Dendritic cell treated with granulocyte-macrophage colony-stimulating factor and Interleukin-4, amounts not matched to agents 40 ng/mL and 50 ng/mL, for 4 days (primary cell): ENCODE data around the gene LCN10.

Source experiments
- H3K27ac Mint-ChIP-seq: one replicate; pipeline ENCODE4 v1.8.0; 2022; ENCODE audit warnings: mild to moderate bottlenecking, mixed read lengths
- H3K27me3 Mint-ChIP-seq: one replicate; pipeline ENCODE4 v1.8.0; 2022; ENCODE audit warnings: mild to moderate bottlenecking, mixed read lengths
- H3K36me3 Mint-ChIP-seq: one replicate; pipeline ENCODE4 v1.8.0; 2022; ENCODE audit warnings: low read depth, mixed read lengths
- H3K4me1 Mint-ChIP-seq: one replicate; pipeline ENCODE4 v1.8.0; 2022; ENCODE audit warnings: low read depth, mixed read lengths
- H3K4me3 Mint-ChIP-seq: one replicate; pipeline ENCODE4 v1.8.0; 2022; ENCODE audit warnings: mild to moderate bottlenecking, moderate library complexity, mixed read lengths
- H3K9me3 Mint-ChIP-seq: one replicate; pipeline ENCODE4 v1.8.0; 2022; ENCODE audit warnings: mixed read lengths
- intact Hi-C: fragments of 100-400 bp; cut with micrococcal nuclease; formaldehyde crosslinking; loops from one replicate; pipeline ENCODE4 v1.15.0; 2022

The LCN10 gene

DNA sequence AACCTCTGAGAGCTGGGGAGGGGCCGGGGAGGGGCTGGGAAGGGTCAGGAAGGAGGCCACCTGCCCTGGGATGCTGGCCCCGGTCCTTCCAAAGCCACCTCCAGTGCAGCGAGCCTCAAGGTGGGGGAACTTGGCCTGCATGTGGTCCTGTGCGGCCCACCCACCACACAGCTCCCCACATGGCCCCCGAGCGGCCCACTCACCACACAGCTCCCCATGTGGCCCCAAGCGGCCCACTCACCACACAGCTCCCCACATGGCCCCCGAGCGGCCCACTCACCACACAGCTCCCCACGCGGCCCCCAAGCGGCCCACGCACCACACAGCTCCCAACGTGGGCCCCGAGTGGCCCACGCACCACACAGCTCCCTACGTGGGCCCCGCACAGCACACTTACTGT lies 2.0 kb upstream of the LCN10 start:
- Mint-ChIP-seq H3K36me3 (no peaks in the 10 kb centered on the region), H3K27me3 (peaks cover 80% of the 10 kb centered on the region), H3K4me3 (no peak overlapping the region), H3K4me1 (peaks cover 20% of the 10 kb centered on the region), H3K9me3 (no peaks in the 10 kb centered on the region), H3K27ac (no peak overlapping the region)
- intact Hi-C loops, result no loop called here

DNA sequence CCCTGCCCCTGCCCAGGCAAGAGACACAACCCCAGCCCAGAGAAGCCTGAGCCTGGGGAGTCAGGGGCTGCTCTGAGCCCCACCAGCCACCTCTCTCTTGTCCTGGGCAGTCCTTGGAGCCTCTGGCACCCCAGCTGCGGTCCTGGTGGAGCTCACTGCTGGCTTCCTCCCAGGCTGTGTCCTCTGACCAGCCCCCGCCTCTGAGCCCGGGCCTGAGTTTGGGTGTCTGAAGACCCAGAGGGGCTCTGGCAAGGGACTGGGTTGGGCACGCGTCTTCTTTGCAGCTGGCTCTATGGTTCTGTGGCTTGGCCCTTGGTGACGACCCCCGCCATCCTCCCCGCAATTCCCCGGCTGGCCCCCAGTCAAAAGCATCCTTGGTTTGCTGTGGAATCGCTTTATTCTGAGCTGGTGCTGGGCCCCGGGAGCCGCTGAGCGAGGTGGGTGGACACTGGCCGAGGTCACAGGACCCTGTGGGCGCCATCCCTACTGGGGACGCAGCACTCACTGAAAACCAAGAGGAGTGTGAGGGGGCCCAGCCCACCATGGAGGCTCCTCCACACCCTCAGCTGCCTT lies 985 bp upstream of the LCN10 start:
- H3K4me1 Mint-ChIP-seq, result peaks cover 15% of the 10 kb centered on the region
- H3K4me3 Mint-ChIP-seq, result no peak overlapping the region
- no peaks in the 10 kb centered on the region for H3K36me3 Mint-ChIP-seq
- H3K27me3 Mint-ChIP-seq, result peaks cover 77% of the 10 kb centered on the region
- no peaks in the 10 kb centered on the region for H3K9me3 Mint-ChIP-seq
- no peak overlapping the region for H3K27ac Mint-ChIP-seq
- intact Hi-C loops, result no loop called here

DNA sequence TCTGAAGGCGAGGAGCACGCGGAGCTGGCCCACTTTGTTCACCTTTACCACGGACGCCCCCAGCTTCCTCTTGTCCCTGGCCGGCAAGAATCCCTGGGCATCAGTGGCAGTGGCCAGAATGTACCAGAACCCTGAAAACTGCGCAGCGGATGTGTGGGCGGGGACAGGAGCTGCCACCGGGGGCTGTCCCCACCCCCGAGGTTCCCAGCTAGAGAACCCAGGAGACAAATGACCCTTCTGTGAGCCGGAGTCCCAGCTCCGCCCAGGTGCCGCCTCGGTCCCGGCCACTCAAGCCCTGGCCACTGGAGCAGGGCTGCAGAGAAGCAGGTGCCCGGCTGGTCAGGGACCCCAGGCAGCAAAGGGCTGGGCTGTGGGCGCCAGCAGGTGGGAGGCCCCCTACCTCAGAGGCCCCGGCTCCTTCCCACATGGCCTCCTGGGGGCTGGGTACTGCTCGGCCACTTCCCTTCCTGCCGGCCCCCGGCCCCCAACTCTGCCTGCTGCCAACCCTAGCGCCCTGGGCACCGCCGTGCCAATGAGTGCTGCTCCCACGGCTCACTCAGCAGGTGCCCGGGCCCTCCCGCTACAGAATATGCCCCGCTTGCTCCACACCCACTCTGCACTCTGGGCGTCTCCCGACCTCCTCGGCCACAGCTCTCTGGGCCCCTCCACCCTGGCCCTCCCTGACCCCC lies 713 bp downstream of the LCN10 start:
- peaks cover 70% of the 10 kb centered on the region for H3K27me3 Mint-ChIP-seq
- H3K4me3 Mint-ChIP-seq, result no peak overlapping the region
- no peaks in the 10 kb centered on the region for H3K36me3 Mint-ChIP-seq
- intact Hi-C loops, result no loop called here
- no peak overlapping the region for H3K27ac Mint-ChIP-seq
- no peaks in the 10 kb centered on the region for H3K9me3 Mint-ChIP-seq
- H3K4me1 Mint-ChIP-seq, result peaks cover 11% of the 10 kb centered on the region

DNA sequence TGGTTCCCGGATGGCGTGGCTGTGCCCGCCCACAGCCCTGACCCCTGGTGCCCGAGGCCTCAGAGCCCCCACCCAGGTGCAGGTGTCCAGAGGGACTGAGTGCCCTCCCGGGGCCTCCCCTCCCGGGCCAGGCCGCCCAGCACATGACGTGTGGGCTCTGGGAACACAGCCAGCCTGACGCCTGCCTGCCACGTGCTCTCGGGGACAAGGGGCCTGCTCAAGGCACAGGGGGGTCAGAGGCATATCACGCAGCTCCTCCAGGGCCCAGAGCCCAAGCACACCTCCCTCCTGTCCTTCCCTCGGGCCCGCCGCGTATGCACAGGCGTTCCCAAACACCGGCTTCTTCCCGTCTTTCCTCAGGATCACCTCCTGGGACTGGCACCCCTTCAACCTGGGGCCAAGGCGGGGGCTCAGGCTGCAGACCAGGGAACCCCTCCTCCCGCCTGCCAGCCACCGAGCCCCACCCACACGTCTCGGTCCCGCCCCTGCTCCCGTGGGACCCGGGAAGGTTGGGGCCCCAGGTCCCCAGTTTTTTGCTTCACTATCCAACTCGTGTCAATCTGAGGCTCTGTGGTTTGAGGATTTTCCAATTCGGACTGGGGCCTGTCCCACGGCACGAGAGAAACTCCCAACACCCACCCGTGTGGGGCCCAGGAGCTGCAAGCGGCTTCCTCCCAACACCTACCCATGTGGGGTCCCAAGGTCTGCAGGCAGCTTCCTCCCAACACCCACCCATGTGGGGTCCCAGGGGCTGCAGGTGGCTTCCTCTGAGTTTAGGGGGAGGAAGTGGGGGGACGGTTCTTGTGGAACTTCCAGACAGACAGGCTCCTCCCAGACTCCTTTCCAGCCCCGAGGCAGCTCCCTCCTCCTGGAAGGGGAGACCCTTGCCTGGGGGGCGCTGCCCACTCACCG lies 1.5 kb downstream of the LCN10 start:
- H3K27ac Mint-ChIP-seq, result no peak overlapping the region
- H3K4me1 Mint-ChIP-seq, result peaks cover 11% of the 10 kb centered on the region
- no peak overlapping the region for H3K4me3 Mint-ChIP-seq

GRCh38 chr9:136740491-136740890 lies 2.2 kb downstream of the LCN10 start:
- intact Hi-C loops, result no loop called here
- H3K4me1 Mint-ChIP-seq, result peaks cover 11% of the 10 kb centered on the region
- H3K27me3 Mint-ChIP-seq, result peaks cover 59% of the 10 kb centered on the region
- no peak overlapping the region for H3K27ac Mint-ChIP-seq
- no peaks in the 10 kb centered on the region for H3K36me3 Mint-ChIP-seq
- H3K9me3 Mint-ChIP-seq, result no peaks in the 10 kb centered on the region
- no peak overlapping the region for H3K4me3 Mint-ChIP-seq

More for the DNA sequence above, 1.5 kb downstream of the LCN10 start:
- Mint-ChIP-seq H3K9me3 (no peaks in the 10 kb centered on the region), H3K36me3 (no peaks in the 10 kb centered on the region), H3K27me3 (peaks cover 65% of the 10 kb centered on the region)
- intact Hi-C loops, result no loop called here

GRCh38 chr9:136740069-136740468 lies 2.7 kb downstream of the LCN10 start:
- H3K9me3 Mint-ChIP-seq, result no peaks in the 10 kb centered on the region
- H3K36me3 Mint-ChIP-seq, result no peaks in the 10 kb centered on the region
- peaks cover 11% of the 10 kb centered on the region for H3K4me1 Mint-ChIP-seq
- no peak overlapping the region for H3K4me3 Mint-ChIP-seq
- no peak overlapping the region for H3K27ac Mint-ChIP-seq
- intact Hi-C loops, result no loop called here
- peaks cover 57% of the 10 kb centered on the region for H3K27me3 Mint-ChIP-seq

DNA sequence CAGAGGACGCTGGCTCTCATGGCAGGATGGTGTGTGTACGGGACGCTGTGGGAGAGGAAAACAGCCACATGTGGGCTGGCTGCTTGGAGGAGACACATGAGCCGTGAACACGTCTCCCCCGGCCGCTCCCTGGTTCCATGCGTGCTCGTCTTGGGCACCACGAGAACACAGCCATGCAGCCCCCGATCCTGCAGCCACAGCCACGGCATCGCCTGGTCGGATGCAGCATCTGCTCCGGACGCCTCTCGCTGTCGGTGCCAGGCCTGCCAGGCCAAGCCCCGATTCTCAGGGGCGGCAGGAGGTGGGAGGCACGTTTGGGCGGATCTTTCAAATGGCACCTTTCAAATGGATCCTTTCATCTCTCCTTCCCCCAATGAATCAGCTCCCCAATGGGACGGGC lies 3.2 kb downstream of the LCN10 start:
- no peaks in the 10 kb centered on the region for H3K36me3 Mint-ChIP-seq
- peaks cover 11% of the 10 kb centered on the region for H3K4me1 Mint-ChIP-seq
- H3K27me3 Mint-ChIP-seq, result peaks cover 56% of the 10 kb centered on the region
- H3K27ac Mint-ChIP-seq, result no peak overlapping the region
- no peak overlapping the region for H3K4me3 Mint-ChIP-seq
- H3K9me3 Mint-ChIP-seq, result no peaks in the 10 kb centered on the region
- intact Hi-C loops, result no loop called here

DNA sequence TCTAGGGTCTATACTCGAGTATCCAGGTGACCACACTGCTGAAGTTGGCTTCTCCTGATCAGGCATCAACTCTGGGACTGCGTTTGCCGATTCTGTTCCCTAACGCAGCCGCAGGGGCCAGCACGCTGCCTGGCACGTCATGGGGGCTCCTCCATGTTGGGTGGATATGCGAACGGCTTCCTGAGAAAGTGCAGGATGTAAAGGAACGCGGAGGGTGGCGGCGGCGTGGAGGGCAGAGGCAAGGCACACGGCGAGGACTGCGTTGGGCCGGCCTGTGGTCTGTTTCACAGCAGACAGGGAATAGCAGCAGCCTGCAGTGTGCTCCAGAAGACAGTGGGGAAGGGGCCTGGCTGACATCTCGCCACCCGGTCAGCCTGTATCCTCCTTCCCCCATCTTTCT lies 3.8 kb downstream of the LCN10 start:
- Mint-ChIP-seq H3K27me3 (peaks cover 53% of the 10 kb centered on the region), H3K36me3 (no peaks in the 10 kb centered on the region), H3K4me1 (peaks cover 11% of the 10 kb centered on the region), H3K9me3 (no peaks in the 10 kb centered on the region), H3K27ac (no peak overlapping the region), H3K4me3 (no peak overlapping the region)
- intact Hi-C loops, result no loop called here

DNA sequence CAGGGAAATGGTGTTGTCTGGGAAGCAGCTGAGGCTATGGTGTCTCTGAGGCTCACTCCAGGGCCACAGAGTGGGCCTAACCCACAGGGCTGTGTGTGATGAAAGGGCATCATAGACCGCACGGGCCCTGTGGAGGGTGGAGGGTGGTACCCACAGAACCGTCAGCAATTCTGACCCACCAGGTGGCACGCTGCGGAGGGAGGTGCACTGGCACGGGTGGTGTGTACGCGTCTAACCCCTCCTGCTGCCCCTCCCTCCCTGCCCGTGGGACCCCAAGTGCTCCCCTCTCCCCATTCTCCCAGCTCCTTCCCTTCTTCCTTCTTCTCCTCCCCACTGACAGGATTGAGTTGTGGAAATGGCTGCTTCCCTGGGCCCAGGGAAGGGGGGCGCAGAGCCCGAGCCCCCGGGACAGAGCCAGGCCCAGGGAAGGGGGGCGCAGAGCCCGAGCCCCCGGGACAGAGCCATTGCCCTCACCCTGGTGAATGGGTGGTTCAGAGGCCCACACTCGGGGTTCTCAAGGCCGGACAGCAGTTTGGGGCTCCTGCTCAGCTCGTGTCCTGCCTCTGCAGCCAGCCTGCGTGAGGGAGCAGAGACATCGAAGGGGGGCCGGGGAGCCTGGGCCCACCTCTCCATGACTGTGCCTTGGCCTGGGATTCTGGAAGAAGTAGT lies 6.8 kb downstream of the LCN10 start:
- no peak overlapping the region for H3K4me3 Mint-ChIP-seq
- H3K27ac Mint-ChIP-seq, result no peak overlapping the region
- no peaks in the 10 kb centered on the region for H3K4me1 Mint-ChIP-seq
- H3K36me3 Mint-ChIP-seq, result no peaks in the 10 kb centered on the region
- intact Hi-C loops, result no loop called here
- H3K27me3 Mint-ChIP-seq, result peaks cover 24% of the 10 kb centered on the region
- no peaks in the 10 kb centered on the region for H3K9me3 Mint-ChIP-seq

DNA sequence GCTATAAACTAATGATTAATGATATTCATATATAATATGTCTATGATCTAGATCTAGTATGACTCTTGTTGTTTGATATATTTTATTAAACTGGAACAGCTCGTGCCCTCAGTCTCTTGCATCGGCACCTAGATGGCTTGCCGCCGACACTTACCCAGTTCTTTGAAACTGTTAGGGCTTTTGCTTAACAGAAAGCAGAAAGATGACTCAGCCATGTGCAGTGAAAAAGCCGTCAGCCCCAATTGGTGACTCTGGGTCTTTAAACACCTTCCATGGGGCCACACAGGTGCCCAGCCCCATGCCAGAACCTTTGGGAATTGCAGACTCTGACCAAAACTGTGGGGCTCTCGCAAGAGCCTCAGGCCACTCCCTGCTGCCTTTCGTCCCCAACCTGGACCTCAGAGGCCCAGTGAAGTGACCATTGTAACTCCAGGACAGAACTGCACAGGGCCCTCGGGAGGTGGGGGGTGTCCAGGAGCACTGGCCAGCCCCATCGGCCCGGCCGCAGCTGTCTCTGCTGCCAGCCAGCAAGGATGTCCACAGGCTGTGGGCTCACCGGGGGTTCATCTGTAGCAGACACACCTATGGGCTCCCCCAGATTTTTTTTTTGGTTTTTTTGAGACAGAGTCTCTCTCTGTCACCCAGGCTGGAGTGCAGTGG lies 7.8 kb downstream of the LCN10 start:
- intact Hi-C loops, result no loop called here
- H3K9me3 Mint-ChIP-seq, result no peaks in the 10 kb centered on the region
- H3K4me3 Mint-ChIP-seq, result no peak overlapping the region
- peaks cover 17% of the 10 kb centered on the region for H3K27me3 Mint-ChIP-seq
- peaks cover 3% of the 10 kb centered on the region for H3K4me1 Mint-ChIP-seq
- no peak overlapping the region for H3K27ac Mint-ChIP-seq
- H3K36me3 Mint-ChIP-seq, result no peaks in the 10 kb centered on the region

DNA sequence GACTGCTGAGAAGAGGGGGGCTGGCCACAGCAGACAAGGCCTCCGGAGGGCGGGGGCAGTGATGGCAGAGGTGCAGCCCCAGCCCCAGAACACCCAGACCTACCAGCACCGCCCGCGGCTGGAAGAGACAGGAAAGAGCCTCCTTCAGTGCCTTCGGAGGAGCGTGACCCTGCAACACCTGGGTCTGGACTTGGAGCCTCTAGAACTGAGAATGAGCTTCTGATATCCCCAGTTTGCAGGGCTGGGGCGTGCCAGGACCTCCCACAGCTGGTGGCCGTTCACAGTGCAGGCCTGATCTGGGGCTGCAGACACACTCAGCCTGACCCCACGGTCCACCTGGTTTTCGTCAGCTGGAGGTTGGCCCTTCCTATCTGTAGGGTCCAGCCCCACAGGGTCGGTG lies 9.1 kb downstream of the LCN10 start:
- intact Hi-C loops, result no loop called here
- no peak overlapping the region for H3K27ac Mint-ChIP-seq
- H3K4me1 Mint-ChIP-seq, result peaks cover 16% of the 10 kb centered on the region
- H3K27me3 Mint-ChIP-seq, result peaks cover 18% of the 10 kb centered on the region
- H3K36me3 Mint-ChIP-seq, result no peaks in the 10 kb centered on the region
- H3K4me3 Mint-ChIP-seq, result no peak overlapping the region
- H3K9me3 Mint-ChIP-seq, result no peaks in the 10 kb centered on the region

DNA sequence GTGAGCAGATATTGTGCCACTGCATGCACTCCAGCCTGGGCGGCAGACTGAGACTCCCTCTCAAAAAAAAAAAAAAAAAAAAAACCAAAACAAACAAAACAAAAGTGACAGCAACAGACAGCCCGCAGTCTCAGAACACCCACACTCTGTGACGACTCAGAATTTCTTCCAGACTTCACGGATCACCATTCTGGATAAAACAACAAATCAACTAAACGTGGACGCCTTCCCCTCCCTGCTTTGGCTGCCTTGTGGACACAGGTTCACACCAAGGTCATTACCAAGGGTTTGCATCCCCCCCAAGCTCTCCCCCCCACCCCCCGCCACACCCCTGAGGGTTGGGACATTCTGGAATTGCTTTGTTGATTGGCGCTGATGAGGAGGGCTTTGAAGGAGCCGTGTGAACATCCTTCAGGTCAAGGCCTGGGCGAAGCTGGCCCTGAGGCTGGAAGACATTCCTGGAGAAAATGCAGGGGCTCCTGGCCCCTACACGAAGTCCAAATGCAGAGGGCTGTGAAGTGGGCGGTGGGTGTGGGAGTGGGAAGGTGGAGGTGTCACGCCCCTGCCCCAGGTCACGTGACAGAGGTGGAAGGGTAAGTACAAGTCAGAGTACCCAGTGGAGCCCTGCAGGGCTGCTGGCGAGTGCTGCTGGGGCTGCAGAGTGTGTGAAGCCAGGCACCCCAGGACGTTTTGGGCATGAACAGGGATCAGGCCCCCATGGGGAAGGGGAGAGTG lies 10.1 kb downstream of the LCN10 start:
- Mint-ChIP-seq H3K4me3 (no peak overlapping the region), H3K27me3 (peaks cover 14% of the 10 kb centered on the region), H3K9me3 (no peaks in the 10 kb centered on the region), H3K4me1 (peaks cover 17% of the 10 kb centered on the region), H3K36me3 (peaks cover 1% of the 10 kb centered on the region), H3K27ac (no peak overlapping the region)
- intact Hi-C loops, result no loop called here

DNA sequence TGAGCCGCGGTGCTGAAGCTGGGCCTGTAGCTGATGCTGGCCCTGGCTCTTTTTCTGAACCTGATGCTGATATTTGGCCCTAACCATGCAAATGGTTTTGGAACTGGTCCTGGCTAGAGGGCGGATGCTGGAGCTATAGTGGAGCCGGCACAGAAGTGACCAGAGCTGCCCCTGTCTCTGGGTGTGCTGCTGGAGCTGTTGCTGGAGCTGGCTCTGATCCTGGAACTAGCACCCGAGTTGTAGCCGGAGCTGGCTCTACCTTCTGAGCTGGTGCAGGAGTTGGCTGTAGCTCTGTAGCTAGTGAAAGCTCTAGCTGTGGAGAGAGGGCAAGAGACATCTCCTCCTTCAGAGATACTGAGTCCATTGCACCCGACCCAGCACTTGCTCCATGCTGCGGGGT lies 12.8 kb downstream of the LCN10 start:
- intact Hi-C loops, result loop anchor here (5.0 kb wide), 1 partner anchor 43 kb away; the partner anchor contains the start of gene AGPAT2
- Mint-ChIP-seq H3K27me3 (peaks cover 14% of the 10 kb centered on the region), H3K4me3 (no peak overlapping the region), H3K4me1 (peaks cover 38% of the 10 kb centered on the region), H3K36me3 (peaks cover 28% of the 10 kb centered on the region), H3K9me3 (no peaks in the 10 kb centered on the region), H3K27ac (no peak overlapping the region)
